H1 (cell line): Measurements from ENCODE around the gene SERPINF2. TPM values are rescaled to one million over a fixed set of nuclear protein-coding genes. Genes with fewer than 3 reads are reported as not detected.

Source experiments
- BACH1 ChIP-seq: IDR thresholded peaks from 2 replicates; pipeline ENCODE4 v1.6.1; 2012; ENCODE audit warnings: low read length, improper control_type of control experiment
- CREB1 ChIP-seq: IDR thresholded peaks from 2 replicates; pipeline ENCODE4 v1.6.1; 2012; ENCODE audit warnings: inconsistent platforms
- EP300 ChIP-seq, 2 experiments: IDR thresholded peaks; 1 replicate in 1 of 2; 2 replicates in 1 of 2; pipeline ENCODE4 v1.6.1; 2011 to 2012; ENCODE audit warnings: low read depth in 2 of 2, low read length in 2 of 2, mild to moderate bottlenecking in 2 of 2, borderline replicate concordance in 1 of 2, inconsistent platforms in 1 of 2, moderate library complexity in 1 of 2
- MAFK ChIP-seq: IDR thresholded peaks from 2 replicates; pipeline ENCODE4 v1.6.1; 2012; ENCODE audit warnings: low read depth, mild to moderate bottlenecking, improper control_type of control experiment, low read length
- POLR2A ChIP-seq, 2 experiments: IDR thresholded peaks; 1 replicate in 1 of 2; 2 replicates in 1 of 2; pipeline ENCODE4 v1.6.1; 2011; ENCODE audit warnings: low read depth in 2 of 2, low read length in 2 of 2, mild to moderate bottlenecking in 2 of 2; ENCODE audit errors: control extremely low read depth in 1 of 2
- POLR2AphosphoS5 ChIP-seq: IDR thresholded peaks from 2 replicates; pipeline ENCODE4 v1.6.1; 2011; ENCODE audit warnings: low read depth, low read length
- RFX5 ChIP-seq: IDR thresholded peaks from 2 replicates; pipeline ENCODE4 v1.6.1; 2011; ENCODE audit warnings: low read depth, low read length, improper control_type of control experiment, borderline replicate concordance
- RXRA ChIP-seq: IDR thresholded peaks from 2 replicates; pipeline ENCODE4 v1.6.1; 2011; ENCODE audit warnings: low read depth, mild to moderate bottlenecking, low read length, moderate library complexity; ENCODE audit not compliant: insufficient read depth
- SIN3A ChIP-seq, 2 experiments: IDR thresholded peaks in 1 of 2; conservative IDR thresholded peaks in 1 of 2; 2 replicates each; pipeline ENCODE4 v1.6.1; 2011 to 2012; ENCODE audit warnings: low read length in 2 of 2, improper control_type of control experiment in 1 of 2, low read depth in 1 of 2, mild to moderate bottlenecking in 1 of 2
- TEAD4 ChIP-seq: IDR thresholded peaks from 2 replicates; pipeline ENCODE4 v1.6.1; 2012; ENCODE audit warnings: low read depth, low read length, inconsistent platforms, mixed read lengths
- YY1 ChIP-seq: IDR thresholded peaks from 2 replicates; pipeline ENCODE4 v1.6.1; 2011; ENCODE audit warnings: low read depth, mild to moderate bottlenecking, low read length
- polyA plus RNA-seq, 7 experiments: library from polyadenylated mRNA; depleted of rRNA in 3 of 7; stranded (reverse) in 5 of 7; unstranded in 2 of 7; fragments of >200 nt in 5 of 7; fragments of 200-250 nt in 2 of 7; gene quantifications; 1 replicate in 5 of 7; 2 replicates in 1 of 7; 4 replicates in 1 of 7; pipeline versions ENCODE4 v1.2.1 to v1.2.3, GENCODE V29; 2011 to 2013; ENCODE audit warnings: missing spikeins in 2 of 7, mixed read lengths in 2 of 7
- total RNA-seq: library from RNA; stranded (reverse); fragmentation: NEBNext Ultra II Directional; extraction: Animal tissue kit (Norgen Biotek cat#: 25700); gene quantifications from 2 replicates; pipeline ENCODE4 v1.2.1, GENCODE V29; 2021
- TF ChIP-seq, protein P1 (sequence below): IDR thresholded peaks from 2 replicates; pipeline ENCODE4 v1.6.1; 2012; ENCODE audit warnings: low read length, inconsistent platforms
- TF ChIP-seq, protein P2 (sequence below): IDR thresholded peaks from 2 replicates; pipeline ENCODE4 v1.6.1; 2011; ENCODE audit warnings: low read length, improper control_type of control experiment
- TF ChIP-seq, protein P3 (sequence below): IDR thresholded peaks from 2 replicates; pipeline ENCODE4 v1.6.1; 2011; ENCODE audit warnings: low read depth, mild to moderate bottlenecking, low read length; ENCODE audit not compliant: insufficient read depth

Gene SERPINF2
- total and polyA plus RNA-seq, 2 of the 8 experiments (the other 6 are each of a cell fraction or from before 2014, with no cell fraction given), result 1.8 to 3.2 TPM

DNA sequence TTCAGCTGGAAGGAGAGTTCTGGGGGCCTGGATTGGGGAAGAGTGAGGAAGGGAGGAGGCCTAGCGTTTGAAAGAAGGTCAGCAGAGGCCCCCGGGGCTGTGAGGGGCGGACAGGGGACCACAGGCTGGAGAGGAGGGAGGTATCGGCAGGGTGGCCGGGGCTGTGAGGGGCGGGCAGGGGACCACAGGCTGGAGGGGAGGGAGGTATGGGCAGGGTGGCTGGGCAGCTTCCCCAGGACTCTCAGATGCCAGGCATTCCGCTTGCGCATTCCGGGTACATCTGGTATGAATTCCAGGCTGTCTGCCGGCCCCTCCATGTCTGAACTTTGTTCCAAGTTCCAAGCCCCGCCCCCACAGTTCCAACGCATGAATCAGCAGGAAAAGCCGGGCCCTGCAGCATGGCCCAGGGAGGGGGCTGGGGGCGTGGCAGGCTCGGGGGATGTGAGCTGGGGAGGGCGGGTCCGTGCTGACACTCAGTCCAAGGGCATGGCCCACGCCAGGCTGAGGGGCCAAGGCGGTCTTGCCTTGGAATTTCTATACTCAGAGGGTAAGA lies 28.2 kb upstream of the SERPINF2 start (continued):
- TF ChIP-seq YY1 (0 out of 2 replicates have a peak, but pooled peaks have one; percentile 33), RFX5 (no peak), POLR2AphosphoS5 (peak; percentile 25; the same call in 1 of the 2 replicates), BACH1 (peak; percentile 97), TEAD4 (peak; percentile 98), RXRA (no peak), MAFK (peak; percentile 82; the same call in 1 of the 2 replicates), EP300 (IDR thresholded peaks at IDR 0.05; ENCODE audit: borderline replicate concordance in 1 of 2, low read depth in 2 of 2, low read length in 2 of 2) (peak in 1 of 2 experiments; percentile 43; a peak in 1 of 3 replicates), CREB1 (no peak), SIN3A (conservative IDR thresholded peaks at IDR 0.05 in 1 of 2, IDR thresholded peaks at IDR 0.05 in 1 of 2; ENCODE audit: low read depth in 1 of 2, low read length in 2 of 2) (peak; percentile 32 to 93; a peak in 3 of 4 replicates), POLR2A (IDR thresholded peaks at IDR 0.05; ENCODE audit: control extremely low read depth in 1 of 2, low read depth in 2 of 2, low read length in 2 of 2) (0 out of 3 replicates have a peak, but pooled peaks of 1 of the 2 experiments have one; percentile 14)
- TF ChIP-seq, protein P1, sequence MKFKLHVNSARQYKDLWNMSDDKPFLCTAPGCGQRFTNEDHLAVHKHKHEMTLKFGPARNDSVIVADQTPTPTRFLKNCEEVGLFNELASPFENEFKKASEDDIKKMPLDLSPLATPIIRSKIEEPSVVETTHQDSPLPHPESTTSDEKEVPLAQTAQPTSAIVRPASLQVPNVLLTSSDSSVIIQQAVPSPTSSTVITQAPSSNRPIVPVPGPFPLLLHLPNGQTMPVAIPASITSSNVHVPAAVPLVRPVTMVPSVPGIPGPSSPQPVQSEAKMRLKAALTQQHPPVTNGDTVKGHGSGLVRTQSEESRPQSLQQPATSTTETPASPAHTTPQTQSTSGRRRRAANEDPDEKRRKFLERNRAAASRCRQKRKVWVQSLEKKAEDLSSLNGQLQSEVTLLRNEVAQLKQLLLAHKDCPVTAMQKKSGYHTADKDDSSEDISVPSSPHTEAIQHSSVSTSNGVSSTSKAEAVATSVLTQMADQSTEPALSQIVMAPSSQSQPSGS, result no peak
- TF ChIP-seq, protein P2, sequence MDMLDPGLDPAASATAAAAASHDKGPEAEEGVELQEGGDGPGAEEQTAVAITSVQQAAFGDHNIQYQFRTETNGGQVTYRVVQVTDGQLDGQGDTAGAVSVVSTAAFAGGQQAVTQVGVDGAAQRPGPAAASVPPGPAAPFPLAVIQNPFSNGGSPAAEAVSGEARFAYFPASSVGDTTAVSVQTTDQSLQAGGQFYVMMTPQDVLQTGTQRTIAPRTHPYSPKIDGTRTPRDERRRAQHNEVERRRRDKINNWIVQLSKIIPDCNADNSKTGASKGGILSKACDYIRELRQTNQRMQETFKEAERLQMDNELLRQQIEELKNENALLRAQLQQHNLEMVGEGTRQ, result no peak
- TF ChIP-seq, protein P3, sequence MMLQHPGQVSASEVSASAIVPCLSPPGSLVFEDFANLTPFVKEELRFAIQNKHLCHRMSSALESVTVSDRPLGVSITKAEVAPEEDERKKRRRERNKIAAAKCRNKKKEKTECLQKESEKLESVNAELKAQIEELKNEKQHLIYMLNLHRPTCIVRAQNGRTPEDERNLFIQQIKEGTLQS, result no peak
- TF ChIP-seq, all 59 proteins: peak for 11
